GM23248 (cell line): ENCODE data around the gene ABLIM2. TPM values are rescaled to one million over a fixed set of nuclear protein-coding genes. Genes with fewer than 3 reads are reported as not detected.

Experiments used
- DNase-seq: peaks from one replicate; pipeline ENCODE4 v3.0.0-alpha.2; 2015
- H2AFZ ChIP-seq: fragments of 200-600 bp; sonication (generic); 2 replicates; pipeline ENCODE4 v1.6.1; 2016; ENCODE audit warnings: antibody characterized with exemption
- H3F3A ChIP-seq: fragments of 200-600 bp; sonication (generic); 2 replicates; pipeline ENCODE4 v1.6.1; 2016; ENCODE audit warnings: mild to moderate bottlenecking, antibody characterized with exemption, mixed run types; ENCODE audit not compliant: insufficient read depth
- H3K27ac ChIP-seq: fragments of 200-600 bp; sonication (generic); 2 replicates; pipeline ENCODE4 v1.5.1; 2016; ENCODE audit warnings: mild to moderate bottlenecking
- H3K27me3 ChIP-seq: fragments of 200-600 bp; sonication (generic); replicated peaks from 2 replicates; pipeline ENCODE4 v1.6.1; 2016; ENCODE audit warnings: mild to moderate bottlenecking; ENCODE audit not compliant: insufficient read depth
- H3K36me3 ChIP-seq: fragments of 200-600 bp; sonication (generic); 2 replicates; pipeline ENCODE4 v1.6.1; 2016; ENCODE audit warnings: low read depth, mild to moderate bottlenecking
- H3K4me1 ChIP-seq: fragments of 200-600 bp; sonication (generic); 2 replicates; pipeline ENCODE4 v1.6.1; 2016; ENCODE audit warnings: mild to moderate bottlenecking; ENCODE audit not compliant: insufficient read depth
- H3K4me2 ChIP-seq: fragments of 200-600 bp; sonication (generic); one replicate; pipeline ENCODE4 v1.6.1; 2016; ENCODE audit warnings: mild to moderate bottlenecking; ENCODE audit not compliant: unreplicated experiment
- H3K4me3 ChIP-seq: fragments of 200-600 bp; sonication (generic); 2 replicates; pipeline ENCODE4 v1.5.1; 2016; ENCODE audit warnings: mild to moderate bottlenecking
- H3K79me2 ChIP-seq: fragments of 200-600 bp; sonication (generic); 2 replicates; pipeline ENCODE4 v1.6.1; 2016; ENCODE audit warnings: mild to moderate bottlenecking; ENCODE audit not compliant: insufficient read depth
- H3K9ac ChIP-seq: fragments of 200-600 bp; sonication (generic); 2 replicates; pipeline ENCODE4 v1.6.1; 2016; ENCODE audit warnings: mild to moderate bottlenecking
- H3K9me2 ChIP-seq: fragments of 200-600 bp; sonication (generic); 2 replicates; pipeline ENCODE4 v1.6.1; 2016; ENCODE audit warnings: mixed run types, mild to moderate bottlenecking, moderate library complexity; ENCODE audit not compliant: insufficient read depth
- H3K9me3 ChIP-seq: fragments of 200-600 bp; sonication (generic); one replicate; pipeline ENCODE4 v1.6.1; 2017; ENCODE audit warnings: low read depth
- H4K20me1 ChIP-seq: fragments of 200-600 bp; sonication (generic); 2 replicates; pipeline ENCODE4 v1.6.0; 2016; ENCODE audit not compliant: insufficient read depth
- EZH2 ChIP-seq: fragments of 200-600 bp; sonication (generic); IDR thresholded peaks from 2 replicates; pipeline ENCODE4 v1.6.1; 2018; ENCODE audit warnings: antibody characterized with exemption, mild to moderate bottlenecking; ENCODE audit not compliant: insufficient read depth, poor library complexity, severe bottlenecking
- EZH2phosphoT487 ChIP-seq: fragments of 200-600 bp; sonication (generic); IDR thresholded peaks from 2 replicates; pipeline ENCODE4 v1.6.1; 2018; ENCODE audit warnings: antibody characterized with exemption, moderate library complexity, mild to moderate bottlenecking, low read depth; ENCODE audit not compliant: insufficient read depth
- WGBS, 2 experiments: methylation state at CpG; one replicate each; pipeline ENCODE4 v1.1.6; 2015 to 2017; ENCODE audit warnings: low lambda C conversion rate in 2 of 2, low coverage in 1 of 2; ENCODE audit errors: missing lambda C conversion rate in 2 of 2; 5-methylcytosine and 5-hydroxymethylcytosine counted together
- in situ Hi-C: fragments of 300-500 bp; cut with MboI; formaldehyde crosslinking; loops from 2 replicates; pipeline ENCODE4 v1.15.0; 2020
- polyA plus RNA-seq: library from polyadenylated mRNA; unstranded; fragments of >200 nt; fragmentation: Nextera tagmentation; extraction: Ambion mirVana; gene quantifications from 2 replicates; pipeline ENCODE4 v1.2.1, GENCODE V29; 2016
- total RNA-seq: library from RNA; depleted of rRNA; stranded (reverse); fragments of >200 nt; shearing (Covaris generic); gene quantifications from 2 replicates; pipeline ENCODE4 v1.2.3, GENCODE V29; 2014

Gene ABLIM2
- total and polyA plus RNA-seq, 2 experiments from 2014 or later, result not detected

DNA sequence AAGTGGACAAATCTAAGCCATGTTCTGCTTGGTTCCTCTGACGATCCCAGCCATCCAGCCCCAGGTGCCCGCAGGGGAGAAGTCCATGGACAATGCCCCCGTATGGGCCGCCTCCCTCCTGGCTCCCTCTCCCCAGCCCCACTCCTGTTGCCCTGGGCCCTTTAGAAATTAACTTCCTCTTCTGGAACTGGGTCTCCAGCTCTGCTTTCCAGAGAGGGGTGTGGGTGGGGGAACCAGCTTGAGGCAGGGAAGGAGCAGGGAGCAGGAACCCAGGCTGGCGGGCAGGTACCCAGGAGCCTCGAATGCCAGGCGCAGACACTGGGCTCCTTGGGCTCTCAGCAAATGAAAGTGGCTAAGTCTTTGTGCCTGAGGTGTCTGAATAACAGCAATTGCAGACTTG, 12.7 kb upstream of the ABLIM2 start:
- no peak overlapping the region for H3K27ac ChIP-seq
- H3K27me3 ChIP-seq, result peaks cover 18% of the 10 kb centered on the region; the same call in 1 of the 2 replicates
- no peaks in the 10 kb centered on the region for H3F3A ChIP-seq
- H3K79me2 ChIP-seq, result no peaks in the 10 kb centered on the region
- 77 to 85% methylated on average over 7 of the region's 7 CpGs for WGBS, 2 experiments
- no peaks in the 10 kb centered on the region for H3K36me3 ChIP-seq
- no peak overlapping the region for H2AFZ ChIP-seq
- H3K4me3 ChIP-seq, result no peak overlapping the region
- no peaks in the 10 kb centered on the region for H3K9me2 ChIP-seq
- no peaks in the 10 kb centered on the region for H4K20me1 ChIP-seq
- TF ChIP-seq EZH2phosphoT487 (no peak), EZH2 (no peak)
- H3K9ac ChIP-seq, result no peak overlapping the region
- H3K9me3 ChIP-seq, result no peaks in the 10 kb centered on the region
- in situ Hi-C loops, result no loop called here
- H3K4me1 ChIP-seq, result no peaks in the 10 kb centered on the region
- H3K4me2 ChIP-seq, result no peak overlapping the region
- no peak for DNase-seq

DNA sequence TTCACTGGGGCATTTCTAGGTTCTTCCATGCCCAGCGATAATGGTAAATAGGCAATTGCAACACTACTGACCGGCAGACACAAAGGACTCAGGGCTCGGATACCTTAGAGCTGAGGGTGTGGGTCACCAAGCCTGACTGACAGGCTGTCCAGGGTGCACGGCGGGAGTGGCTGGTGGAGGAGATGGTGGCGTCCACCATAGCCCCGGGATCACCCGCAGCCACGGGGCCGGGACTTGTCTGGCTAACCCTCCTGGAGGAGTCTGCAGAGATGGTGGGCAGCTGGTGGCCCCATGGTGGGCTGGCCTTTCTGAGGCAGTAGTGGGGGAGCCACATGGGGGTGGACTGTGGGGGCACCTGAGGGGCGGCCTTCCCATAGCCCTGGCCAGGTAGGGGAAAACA, 11.7 kb upstream of the ABLIM2 start:
- no peak for DNase-seq
- Histone ChIP-seq H3K27me3 (peaks cover 13% of the 10 kb centered on the region; the same call in 1 of the 2 replicates), H3K9ac (no peak overlapping the region), H3K4me2 (no peak overlapping the region), H4K20me1 (no peaks in the 10 kb centered on the region), H3K27ac (no peak overlapping the region), H2AFZ (no peak overlapping the region), H3K4me3 (no peak overlapping the region), H3K79me2 (no peaks in the 10 kb centered on the region), H3K36me3 (no peaks in the 10 kb centered on the region), H3K4me1 (no peaks in the 10 kb centered on the region), H3K9me3 (no peaks in the 10 kb centered on the region), H3F3A (no peaks in the 10 kb centered on the region), H3K9me2 (no peaks in the 10 kb centered on the region)
- in situ Hi-C loops, result no loop called here
- TF ChIP-seq EZH2 (no peak), EZH2phosphoT487 (no peak)
- WGBS, 2 experiments, result 68% methylated on average over 7 to 11 of the region's 11 CpGs

DNA sequence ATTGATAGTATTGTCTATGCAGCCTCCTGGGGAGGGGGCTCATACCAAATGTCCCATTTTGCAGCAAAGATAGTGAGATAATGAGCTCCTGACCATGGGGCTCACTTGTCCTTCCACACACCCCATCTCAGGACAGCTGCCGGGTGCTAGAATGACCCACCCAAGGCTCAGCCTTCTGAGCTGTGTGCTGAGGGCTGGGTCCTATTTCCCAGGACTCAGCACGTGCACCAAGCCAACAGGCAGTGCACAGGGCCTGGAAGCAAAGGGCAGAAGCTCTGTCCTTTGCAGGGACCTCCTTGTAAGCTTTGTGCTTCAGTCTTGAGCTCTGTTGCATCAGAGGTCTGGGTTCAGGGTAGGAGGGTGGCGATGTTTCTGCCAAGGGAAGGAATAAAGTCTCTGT, 11.2 kb upstream of the ABLIM2 start:
- no peak for DNase-seq
- H3K36me3 ChIP-seq, result no peaks in the 10 kb centered on the region
- H3K9me3 ChIP-seq, result no peaks in the 10 kb centered on the region
- no peaks in the 10 kb centered on the region for H4K20me1 ChIP-seq
- WGBS, 2 experiments, result 46 to 49% methylated on average over 3 of the region's 3 CpGs
- no peak overlapping the region for H3K4me2 ChIP-seq
- H3K4me1 ChIP-seq, result no peaks in the 10 kb centered on the region
- H3K9me2 ChIP-seq, result no peaks in the 10 kb centered on the region
- TF ChIP-seq EZH2phosphoT487 (no peak), EZH2 (no peak)
- H3K27ac ChIP-seq, result no peak overlapping the region
- H3F3A ChIP-seq, result no peaks in the 10 kb centered on the region
- peaks cover 14% of the 10 kb centered on the region; the same call in 1 of the 2 replicates for H3K27me3 ChIP-seq
- H2AFZ ChIP-seq, result no peak overlapping the region
- no peaks in the 10 kb centered on the region for H3K79me2 ChIP-seq
- no peak overlapping the region for H3K9ac ChIP-seq
- no peak overlapping the region for H3K4me3 ChIP-seq
- in situ Hi-C loops, result no loop called here

DNA sequence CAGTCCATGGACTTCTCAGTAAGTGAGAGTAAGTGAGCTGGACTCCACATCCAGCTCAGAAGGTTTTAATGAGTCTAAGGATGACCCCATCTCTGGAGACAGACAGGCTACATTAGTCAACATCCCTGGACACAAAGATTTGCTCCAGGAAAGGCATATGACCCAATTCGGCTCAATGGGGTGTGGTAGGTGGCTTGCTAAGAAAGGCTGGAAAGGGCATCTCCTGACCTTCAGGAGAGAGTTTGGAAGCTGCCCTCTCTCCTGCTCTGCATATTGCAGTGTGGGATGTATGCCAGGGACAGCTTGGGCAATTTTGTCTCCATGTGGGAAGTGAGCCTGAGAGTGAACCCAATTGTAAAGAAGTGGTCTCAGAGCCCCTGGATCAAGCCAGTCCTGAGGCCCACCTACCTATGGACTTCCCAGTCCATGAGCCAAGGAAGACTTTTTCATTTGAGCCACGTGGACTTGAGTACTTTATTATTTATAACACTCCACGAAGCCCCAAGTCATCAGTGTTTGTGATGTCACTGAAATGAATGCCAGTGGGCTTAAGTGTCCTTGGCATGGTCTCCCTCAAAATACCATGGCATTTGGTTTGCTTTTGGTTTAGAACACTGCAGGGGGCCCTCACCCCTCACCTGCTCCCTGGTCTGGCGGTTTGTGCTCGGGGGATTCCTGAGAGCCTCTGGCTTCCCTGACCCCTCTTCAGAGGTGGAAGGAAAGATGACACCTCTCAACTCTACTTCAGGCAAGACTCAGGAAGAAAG, 10.4 kb upstream of the ABLIM2 start:
- Histone ChIP-seq H3K27me3 (peaks cover 21% of the 10 kb centered on the region; the same call in 1 of the 2 replicates), H3K9ac (no peak overlapping the region), H3K9me3 (no peaks in the 10 kb centered on the region), H3K4me1 (no peaks in the 10 kb centered on the region), H3F3A (no peaks in the 10 kb centered on the region), H2AFZ (no peak overlapping the region), H3K4me3 (no peak overlapping the region), H3K79me2 (no peaks in the 10 kb centered on the region), H3K9me2 (no peaks in the 10 kb centered on the region), H4K20me1 (no peaks in the 10 kb centered on the region), H3K27ac (no peak overlapping the region), H3K4me2 (no peak overlapping the region), H3K36me3 (no peaks in the 10 kb centered on the region)
- TF ChIP-seq EZH2 (no peak), EZH2phosphoT487 (no peak)
- 32 to 39% methylated on average over 5 of the region's 5 CpGs for WGBS, 2 experiments
- in situ Hi-C loops, result no loop called here
- no peak for DNase-seq
